Measurements from ENCODE around the gene PDGFRB. TPM values are rescaled to one million over a fixed set of nuclear protein-coding genes. Genes with fewer than 3 reads are reported as not detected.

PDGFRB gene
- total and polyA plus RNA-seq, 9 of the 15 experiments (the other 6 are each of a cell fraction or from before 2014, with no cell fraction given), result 0.01 to 1.5 (median 0.09) TPM; not detected in 3

GRCh38 chr5:150112201-150113046 lies 43.2 kb downstream of the PDGFRB start:
- Histone ChIP-seq H2AFZ (ENCODE audit: low read depth, low read length) (0 out of 2 replicates have a peak overlapping the region, but pooled peaks have one; percentile 3), H3K4me2 (ENCODE audit: insufficient read depth, low read length) (no peak overlapping the region), H3K4me3 (no peak overlapping the region), H3K36me3 (ENCODE audit: control insufficient read depth, insufficient read depth, low read length) (no peaks in the 10 kb centered on the region), H3K9me1 (ENCODE audit: control insufficient read depth, insufficient read depth, low read length) (no peaks in the 10 kb centered on the region), H4K20me1 (replicated peaks; ENCODE audit: control insufficient read depth, insufficient read depth, low read length) (0 out of 2 replicates have a peak, but pooled peaks cover 3% of the 10 kb centered on the region), H3K9me3 (replicated peaks; ENCODE audit: control insufficient read depth, insufficient read depth, low read depth, low read length) (no peaks in the 10 kb centered on the region), H3K27ac (ENCODE audit: extremely low read depth, low read depth, low read length) (no peak overlapping the region), H3K4me1 (replicated peaks in 1 of 2; ENCODE audit: control insufficient read depth in 2 of 2, insufficient read depth in 2 of 2, low read length in 2 of 2) (peaks cover 21 to 41% of the 10 kb centered on the region in 2 experiments; a peak in 4 of 5 replicates), H3K79me2 (ENCODE audit: control insufficient read depth, insufficient read depth, low read length) (no peaks in the 10 kb centered on the region), H3K9ac (ENCODE audit: insufficient read depth in 1 of 2, low read depth in 2 of 2, low read length in 2 of 2) (no peak overlapping the region; a peak in 2 of 4 replicates), H3K27me3 (ENCODE audit: control insufficient read depth in 2 of 2, insufficient read depth in 2 of 2, low read length in 2 of 2) (no peaks in the 10 kb centered on the region)
- DNase-seq (ENCODE audit: extremely low read depth in 1 of 4, low spot score in 3 of 4) (peak in 1 of 4 experiments; percentile 7), ATAC-seq (no peak), FAIRE-seq (no peak)
- ChIA-PET CTCF (ENCODE audit: low intra/inter-chr PET ratio) (no interaction called here), POLR2A (interaction anchor here (1.7 kb wide), 1 partner anchor 9 kb away, joined by 5 read pairs; no protein-coding TSS in a partner anchor)
- WGBS (ENCODE audit: insufficient coverage, low coverage, missing lambda C conversion rate), result 50% methylated on average over 6 of the region's 6 CpGs
- no TSS peak for BruUV-seq (replicated peaks)
- intact Hi-C loops (cut with micrococcal nuclease) (loop anchor here (10.0 kb wide), 1 partner anchor 88 kb away; no protein-coding TSS in a partner anchor), in situ Hi-C loops (cut with MboI) (no loop called here)
- TF ChIP-seq WHSC1 (IDR thresholded peaks at IDR 0.05; ENCODE audit: low read length) (no peak), CLOCK (CRISPR knock-in tag; IDR thresholded peaks at IDR 0.05; ENCODE audit: borderline replicate concordance) (no peak), ZNF274 (IDR thresholded peaks at IDR 0.05; ENCODE audit: borderline replicate concordance, low read depth, low read length) (no peak), RBM22 (IDR thresholded peaks at IDR 0.05; ENCODE audit: low read depth, low read length, poor library complexity, severe bottlenecking) (no peak), TBL1XR1 (IDR thresholded peaks at IDR 0.05; ENCODE audit: low read length in 2 of 2) (no peak), ETV5 (CRISPR knock-in tag; IDR thresholded peaks at IDR 0.05; ENCODE audit: low read depth) (no peak), PHF20 (IDR thresholded peaks at IDR 0.05; ENCODE audit: partially characterized antibody) (no peak), HES1 (IDR thresholded peaks at IDR 0.05; ENCODE audit: low read depth) (no peak)
- TF ChIP-seq, protein P1, sequence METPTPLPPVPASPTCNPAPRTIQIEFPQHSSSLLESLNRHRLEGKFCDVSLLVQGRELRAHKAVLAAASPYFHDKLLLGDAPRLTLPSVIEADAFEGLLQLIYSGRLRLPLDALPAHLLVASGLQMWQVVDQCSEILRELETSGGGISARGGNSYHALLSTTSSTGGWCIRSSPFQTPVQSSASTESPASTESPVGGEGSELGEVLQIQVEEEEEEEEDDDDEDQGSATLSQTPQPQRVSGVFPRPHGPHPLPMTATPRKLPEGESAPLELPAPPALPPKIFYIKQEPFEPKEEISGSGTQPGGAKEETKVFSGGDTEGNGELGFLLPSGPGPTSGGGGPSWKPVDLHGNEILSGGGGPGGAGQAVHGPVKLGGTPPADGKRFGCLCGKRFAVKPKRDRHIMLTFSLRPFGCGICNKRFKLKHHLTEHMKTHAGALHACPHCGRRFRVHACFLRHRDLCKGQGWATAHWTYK (CRISPR knock-in tag; IDR thresholded peaks at IDR 0.05), result no peak
- TF ChIP-seq, protein P2, sequence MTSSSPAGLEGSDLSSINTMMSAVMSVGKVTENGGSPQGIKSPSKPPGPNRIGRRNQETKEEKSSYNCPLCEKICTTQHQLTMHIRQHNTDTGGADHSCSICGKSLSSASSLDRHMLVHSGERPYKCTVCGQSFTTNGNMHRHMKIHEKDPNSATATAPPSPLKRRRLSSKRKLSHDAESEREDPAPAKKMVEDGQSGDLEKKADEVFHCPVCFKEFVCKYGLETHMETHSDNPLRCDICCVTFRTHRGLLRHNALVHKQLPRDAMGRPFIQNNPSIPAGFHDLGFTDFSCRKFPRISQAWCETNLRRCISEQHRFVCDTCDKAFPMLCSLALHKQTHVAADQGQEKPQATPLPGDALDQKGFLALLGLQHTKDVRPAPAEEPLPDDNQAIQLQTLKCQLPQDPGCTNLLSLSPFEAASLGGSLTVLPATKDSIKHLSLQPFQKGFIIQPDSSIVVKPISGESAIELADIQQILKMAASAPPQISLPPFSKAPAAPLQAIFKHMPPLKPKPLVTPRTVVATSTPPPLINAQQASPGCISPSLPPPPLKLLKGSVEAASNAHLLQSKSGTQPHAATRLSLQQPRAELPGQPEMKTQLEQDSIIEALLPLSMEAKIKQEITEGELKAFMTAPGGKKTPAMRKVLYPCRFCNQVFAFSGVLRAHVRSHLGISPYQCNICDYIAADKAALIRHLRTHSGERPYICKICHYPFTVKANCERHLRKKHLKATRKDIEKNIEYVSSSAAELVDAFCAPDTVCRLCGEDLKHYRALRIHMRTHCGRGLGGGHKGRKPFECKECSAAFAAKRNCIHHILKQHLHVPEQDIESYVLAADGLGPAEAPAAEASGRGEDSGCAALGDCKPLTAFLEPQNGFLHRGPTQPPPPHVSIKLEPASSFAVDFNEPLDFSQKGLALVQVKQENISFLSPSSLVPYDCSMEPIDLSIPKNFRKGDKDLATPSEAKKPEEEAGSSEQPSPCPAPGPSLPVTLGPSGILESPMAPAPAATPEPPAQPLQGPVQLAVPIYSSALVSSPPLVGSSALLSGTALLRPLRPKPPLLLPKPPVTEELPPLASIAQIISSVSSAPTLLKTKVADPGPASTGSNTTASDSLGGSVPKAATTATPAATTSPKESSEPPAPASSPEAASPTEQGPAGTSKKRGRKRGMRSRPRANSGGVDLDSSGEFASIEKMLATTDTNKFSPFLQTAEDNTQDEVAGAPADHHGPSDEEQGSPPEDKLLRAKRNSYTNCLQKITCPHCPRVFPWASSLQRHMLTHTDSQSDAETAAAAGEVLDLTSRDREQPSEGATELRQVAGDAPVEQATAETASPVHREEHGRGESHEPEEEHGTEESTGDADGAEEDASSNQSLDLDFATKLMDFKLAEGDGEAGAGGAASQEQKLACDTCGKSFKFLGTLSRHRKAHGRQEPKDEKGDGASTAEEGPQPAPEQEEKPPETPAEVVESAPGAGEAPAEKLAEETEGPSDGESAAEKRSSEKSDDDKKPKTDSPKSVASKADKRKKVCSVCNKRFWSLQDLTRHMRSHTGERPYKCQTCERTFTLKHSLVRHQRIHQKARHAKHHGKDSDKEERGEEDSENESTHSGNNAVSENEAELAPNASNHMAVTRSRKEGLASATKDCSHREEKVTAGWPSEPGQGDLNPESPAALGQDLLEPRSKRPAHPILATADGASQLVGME (CRISPR knock-in tag; IDR thresholded peaks at IDR 0.05), result no peak
